HEK293T (cell line): ENCODE data around the gene PLA2G4C.

ENCODE experiments used
- ARNT ChIP-seq: fragments of 450-650 bp; IDR thresholded peaks from 2 replicates; pipeline ENCODE4 v1.6.1; 2017; ENCODE audit warnings: mild to moderate bottlenecking
- ELF4 ChIP-seq: fragments of 450-650 bp; IDR thresholded peaks from 2 replicates; pipeline ENCODE4 v1.6.1; 2017; ENCODE audit warnings: antibody characterized with exemption
- FOXM1 ChIP-seq: fragments of 450-650 bp; IDR thresholded peaks from 2 replicates; pipeline ENCODE4 v1.6.1; 2017; ENCODE audit warnings: mild to moderate bottlenecking, borderline replicate concordance
- LEF1 ChIP-seq: fragments of 450-650 bp; IDR thresholded peaks from 2 replicates; pipeline ENCODE4 v1.6.1; 2017; ENCODE audit warnings: mild to moderate bottlenecking, borderline replicate concordance
- NFRKB ChIP-seq: fragments of 450-650 bp; IDR thresholded peaks from 2 replicates; pipeline ENCODE4 v1.6.1; 2016; ENCODE audit warnings: mild to moderate bottlenecking, moderate library complexity
- SP1 ChIP-seq: fragments of 450-650 bp; IDR thresholded peaks from 2 replicates; pipeline ENCODE4 v1.6.1; 2017
- TARDBP ChIP-seq: fragments of 450-650 bp; IDR thresholded peaks from 2 replicates; pipeline ENCODE4 v1.6.1; 2016
- ZNF384 ChIP-seq: fragments of 450-650 bp; IDR thresholded peaks from 2 replicates; pipeline ENCODE4 v1.6.1; 2016

DNA sequence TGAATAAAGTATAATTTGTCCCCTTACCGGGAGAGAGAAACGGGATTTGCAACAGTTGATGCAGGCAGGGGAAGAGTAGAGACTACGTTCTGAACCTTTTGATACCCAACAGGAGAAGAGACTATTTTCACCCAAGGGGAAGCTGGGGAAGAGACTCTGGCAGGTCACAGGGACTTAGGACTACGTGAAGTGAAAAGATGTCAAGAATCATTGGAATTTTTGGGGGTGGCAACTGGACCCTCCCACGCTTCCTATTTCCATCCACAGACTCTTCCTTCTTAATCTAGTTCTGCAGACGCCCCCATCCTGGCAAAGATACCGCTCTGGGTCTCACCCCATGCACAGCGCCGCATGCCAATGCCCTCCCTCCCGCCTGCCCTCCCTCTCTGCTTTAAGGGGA is 80.5 kb downstream of the PLA2G4C start:
- TF ChIP-seq LEF1: no peak
- no peak for TF ChIP-seq ELF4
- no peak for TF ChIP-seq FOXM1
- TF ChIP-seq SP1: no peak
- TF ChIP-seq ZNF384: no peak
- no peak for TF ChIP-seq NFRKB
- TF ChIP-seq ARNT: no peak
- TF ChIP-seq TARDBP: no peak
